Endothelial cell of umbilical vein (primary cell): ENCODE measurements around the gene TTLL11. TPM values are rescaled to one million over a fixed set of nuclear protein-coding genes. Genes with fewer than 3 reads are reported as not detected.

Experiments used
- BruUV-seq: library from RNA; stranded (reverse); fragments of 400-500 nt; replicated peaks from 2 replicates; lab custom pipeline; 2021; lab: Mats Ljungman, UMichigan
- CTCF ChIA-PET: fragments of 300-600, 350-600 bp; sonication (Branson Sonifier 250); formaldehyde crosslinking; loops from one replicate; lab custom pipeline; 2021; ENCODE audit warnings: antibody characterized with exemption, inconsistent platforms; lab: Charles Lee
- POLR2A ChIA-PET: fragments of 300-600, 350-600 bp; sonication (Branson Sonifier 250); formaldehyde crosslinking; loops from one replicate; lab custom pipeline; 2021; ENCODE audit warnings: antibody characterized with exemption, inconsistent platforms; lab: Charles Lee
- DNase-seq: peaks from one replicate; pipeline ENCODE4 v3.0.0-alpha.2; 2011; ENCODE audit warnings: low read depth, low spot score
- FAIRE-seq: peaks from 2 replicates; lab custom pipeline; 2011; peaks lifted over from hg19 to GRCh38; lab: Jason Lieb, UNC
- H2AFZ ChIP-seq: 2 replicates; pipeline ENCODE4 v1.6.0; 2012; ENCODE audit warnings: low read depth, low read length, control low read depth, inconsistent platforms
- H3K27ac ChIP-seq: 2 replicates; pipeline ENCODE4 v1.5.1; 2011; ENCODE audit warnings: low read depth, mild to moderate bottlenecking, control low read depth, low read length, moderate library complexity; ENCODE audit not compliant: insufficient read depth
- H3K27me3 ChIP-seq, 2 experiments: 2 replicates each; pipeline versions ENCODE4 v1.6.0 to v1.6.1; 2011; ENCODE audit warnings: low read length in 2 of 2, mixed read lengths in 1 of 2; ENCODE audit not compliant: control insufficient read depth in 2 of 2, insufficient read depth in 2 of 2
- H3K36me3 ChIP-seq, 2 experiments: 2 replicates in 1 of 2; 3 replicates in 1 of 2; pipeline ENCODE4 v1.5.1; 2011; ENCODE audit warnings: low read length in 2 of 2, mild to moderate bottlenecking in 1 of 2, moderate library complexity in 1 of 2; ENCODE audit not compliant: control insufficient read depth in 2 of 2, insufficient read depth in 2 of 2; ENCODE audit errors: extremely low read depth in 1 of 2
- H3K4me1 ChIP-seq: 3 replicates; pipeline ENCODE4 v1.5.1; 2011; ENCODE audit warnings: mild to moderate bottlenecking, low read length; ENCODE audit not compliant: control insufficient read depth, insufficient read depth; ENCODE audit errors: extremely low read depth
- H3K4me2 ChIP-seq: 2 replicates; pipeline ENCODE4 v1.6.1; 2011; ENCODE audit warnings: low read length, control low read depth, mixed read lengths; ENCODE audit not compliant: insufficient read depth
- H3K4me3 ChIP-seq, 3 experiments: fragments of 200-600 bp in 1 of 3; sonication (generic), shearing (Covaris generic) in 1 of 3; replicated peaks in 1 of 3; 2 replicates each; pipeline ENCODE4 v1.5.1; 2011 to 2016; ENCODE audit warnings: control low read depth in 3 of 3, low read length in 3 of 3, mild to moderate bottlenecking in 2 of 3, inconsistent platforms in 1 of 3, low read depth in 1 of 3, moderate library complexity in 1 of 3; ENCODE audit not compliant: insufficient read depth in 1 of 3
- H3K79me2 ChIP-seq: 2 replicates; pipeline ENCODE4 v1.6.0; 2012; ENCODE audit warnings: low read length, inconsistent platforms; ENCODE audit not compliant: control insufficient read depth, insufficient read depth
- H3K9ac ChIP-seq: replicated peaks from 2 replicates; pipeline ENCODE3; 2011; ENCODE audit warnings: low read length, control low read depth; ENCODE audit not compliant: insufficient read depth; ENCODE audit errors: extremely low read depth
- H3K9me1 ChIP-seq: replicated peaks from 3 replicates; pipeline ENCODE4 v1.6.0; 2011; ENCODE audit warnings: mild to moderate bottlenecking, low read length; ENCODE audit not compliant: control insufficient read depth, insufficient read depth; ENCODE audit errors: extremely low read depth
- H3K9me3 ChIP-seq: replicated peaks from 2 replicates; pipeline ENCODE4 v1.5.1; 2012; ENCODE audit warnings: low read length, inconsistent platforms; ENCODE audit not compliant: control insufficient read depth, insufficient read depth
- H4K20me1 ChIP-seq: replicated peaks from 2 replicates; pipeline ENCODE3; 2011; ENCODE audit warnings: mild to moderate bottlenecking, low read length; ENCODE audit not compliant: control insufficient read depth, insufficient read depth; ENCODE audit errors: extremely low read depth
- EZH2 ChIP-seq: IDR thresholded peaks from 2 replicates; pipeline ENCODE4 v1.6.1; 2012; ENCODE audit warnings: borderline replicate concordance, low read depth, mild to moderate bottlenecking, moderate library complexity, low read length, inconsistent platforms; ENCODE audit not compliant: severe bottlenecking
- FOS ChIP-seq: IDR thresholded peaks from 2 replicates; pipeline ENCODE4 v1.6.1; 2011; ENCODE audit warnings: mild to moderate bottlenecking, low read length, moderate library complexity, borderline replicate concordance; ENCODE audit not compliant: insufficient read depth
- GATA2 ChIP-seq: IDR thresholded peaks from 2 replicates; pipeline ENCODE4 v1.7.0; 2011; ENCODE audit warnings: low read depth, mild to moderate bottlenecking, moderate library complexity, mixed read lengths, low read length; ENCODE audit not compliant: insufficient read length, insufficient read depth
- JUN ChIP-seq: IDR thresholded peaks from 2 replicates; pipeline ENCODE4 v1.6.1; 2011; ENCODE audit warnings: borderline replicate concordance, low read depth; ENCODE audit not compliant: insufficient read length, insufficient read depth
- MYC ChIP-seq: IDR thresholded peaks from one replicate; pipeline ENCODE4 v1.6.1; 2011; ENCODE audit warnings: mild to moderate bottlenecking, low read depth, low read length
- POLR2A ChIP-seq: IDR thresholded peaks from 2 replicates; pipeline ENCODE4 v1.6.1; 2012; ENCODE audit warnings: low read depth, mild to moderate bottlenecking, control low read depth, low read length
- POLR2AphosphoS5 ChIP-seq: IDR thresholded peaks from 2 replicates; pipeline ENCODE4 v1.6.1; 2012; ENCODE audit warnings: low read depth, mild to moderate bottlenecking, control low read depth, low read length, moderate library complexity; ENCODE audit not compliant: insufficient read depth
- dilution Hi-C: fragments of 300-500 bp; cut with MboI; formaldehyde crosslinking; loops from one replicate; pipeline ENCODE4 v1.15.0; 2019; ENCODE audit warnings: low sequenced_read_pairs; ENCODE audit not compliant: extremely low pct_ligation_motif_present
- intact Hi-C: fragments of 100-400 bp; cut with micrococcal nuclease; formaldehyde crosslinking; loops from one replicate; pipeline ENCODE4 v1.10.0; 2022
- polyA plus RNA-seq, 4 experiments: library from polyadenylated mRNA; depleted of rRNA in 3 of 4; stranded (reverse) in 3 of 4; unstranded in 1 of 4; fragments of >200 nt; gene quantifications; 2 replicates each; pipeline versions ENCODE4 v1.2.1 to v1.2.3, GENCODE V29; 2011 to 2012; ENCODE audit warnings: missing spikeins in 1 of 4
- total RNA-seq: library from RNA; stranded (reverse); gene quantifications from 2 replicates; pipeline ENCODE4 v1.2.3, GENCODE V29; 2021
- TF ChIP-seq, protein P1 (sequence below), 2 donors: IDR thresholded peaks; 1 replicate in 1 of 2; 2 replicates in 1 of 2; pipeline ENCODE4 v1.5.1; 2011; ENCODE audit warnings: low read length in 2 of 2, mild to moderate bottlenecking in 2 of 2, moderate library complexity in 2 of 2, control low read depth in 1 of 2, inconsistent platforms in 1 of 2, low read depth in 1 of 2; ENCODE audit not compliant: insufficient read depth in 1 of 2; ENCODE audit errors: extremely low read depth in 1 of 2
- TF ChIP-seq, protein P2 (sequence below): IDR thresholded peaks from 2 replicates; pipeline ENCODE4 v1.6.1; 2011; ENCODE audit not compliant: insufficient read depth, insufficient read length

TTLL11 gene
- total and polyA plus RNA-seq, 2 donors (not counting 3 experiments of a cell fraction or from before 2014, with no cell fraction given) = 4.9 to 5.1 TPM

DNA sequence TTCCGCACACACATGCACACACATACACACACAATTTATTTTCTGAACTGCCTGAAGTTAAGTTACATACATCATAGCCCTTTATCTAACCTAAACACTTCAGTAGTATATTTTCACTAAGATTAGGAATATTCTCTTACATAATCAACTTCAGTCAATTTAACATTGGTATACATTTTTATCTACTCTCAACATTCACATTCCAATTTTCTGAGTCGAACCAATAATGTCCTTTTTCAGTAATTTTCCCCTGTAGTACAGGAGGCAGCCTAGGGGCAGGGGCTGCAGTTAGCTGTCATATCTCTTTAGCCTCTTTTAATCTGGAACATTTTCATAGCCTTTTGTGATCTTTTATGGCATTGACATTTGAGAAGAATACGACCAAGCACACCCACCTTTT is 291.5 kb downstream of the TTLL11 start:
- H3K9me1 ChIP-seq = no peaks in the 10 kb centered on the region
- no TSS peak for BruUV-seq

More for the DNA sequence above, 291.5 kb downstream of the TTLL11 start:
- no peak overlapping the region for H3K9ac ChIP-seq
- H3K9me3 ChIP-seq = no peaks in the 10 kb centered on the region
- dilution Hi-C loops = no loop called here
- no peaks in the 10 kb centered on the region for H4K20me1 ChIP-seq
- no peaks in the 10 kb centered on the region for H3K4me1 ChIP-seq
- H2AFZ ChIP-seq = no peak overlapping the region
- H3K27me3 ChIP-seq = peaks cover 5 to 11% of the 10 kb centered on the region in 2 experiments
- ChIA-PET CTCF (no interaction called here), POLR2A (no interaction called here)
- DNase-seq = no peak
- intact Hi-C loops = no loop called here
- H3K79me2 ChIP-seq = no peaks in the 10 kb centered on the region
- no peak for TF ChIP-seq POLR2A
- TF ChIP-seq, protein P1, sequence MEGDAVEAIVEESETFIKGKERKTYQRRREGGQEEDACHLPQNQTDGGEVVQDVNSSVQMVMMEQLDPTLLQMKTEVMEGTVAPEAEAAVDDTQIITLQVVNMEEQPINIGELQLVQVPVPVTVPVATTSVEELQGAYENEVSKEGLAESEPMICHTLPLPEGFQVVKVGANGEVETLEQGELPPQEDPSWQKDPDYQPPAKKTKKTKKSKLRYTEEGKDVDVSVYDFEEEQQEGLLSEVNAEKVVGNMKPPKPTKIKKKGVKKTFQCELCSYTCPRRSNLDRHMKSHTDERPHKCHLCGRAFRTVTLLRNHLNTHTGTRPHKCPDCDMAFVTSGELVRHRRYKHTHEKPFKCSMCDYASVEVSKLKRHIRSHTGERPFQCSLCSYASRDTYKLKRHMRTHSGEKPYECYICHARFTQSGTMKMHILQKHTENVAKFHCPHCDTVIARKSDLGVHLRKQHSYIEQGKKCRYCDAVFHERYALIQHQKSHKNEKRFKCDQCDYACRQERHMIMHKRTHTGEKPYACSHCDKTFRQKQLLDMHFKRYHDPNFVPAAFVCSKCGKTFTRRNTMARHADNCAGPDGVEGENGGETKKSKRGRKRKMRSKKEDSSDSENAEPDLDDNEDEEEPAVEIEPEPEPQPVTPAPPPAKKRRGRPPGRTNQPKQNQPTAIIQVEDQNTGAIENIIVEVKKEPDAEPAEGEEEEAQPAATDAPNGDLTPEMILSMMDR (IDR thresholded peaks at IDR 0.05; ENCODE audit: extremely low read depth in 1 of 2, insufficient read depth in 1 of 2, low read depth in 1 of 2, low read length in 2 of 2) = no peak
- TF ChIP-seq FOS = no peak
- no peak for TF ChIP-seq EZH2
- TF ChIP-seq, protein P2, sequence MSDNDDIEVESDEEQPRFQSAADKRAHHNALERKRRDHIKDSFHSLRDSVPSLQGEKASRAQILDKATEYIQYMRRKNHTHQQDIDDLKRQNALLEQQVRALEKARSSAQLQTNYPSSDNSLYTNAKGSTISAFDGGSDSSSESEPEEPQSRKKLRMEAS = no peak
- TF ChIP-seq MYC = no peak
- TF ChIP-seq POLR2AphosphoS5 = no peak
- TF ChIP-seq GATA2 = no peak
- no peak for TF ChIP-seq JUN
- no peak overlapping the region for H3K4me3 ChIP-seq
- no peak for FAIRE-seq
- H3K4me2 ChIP-seq = no peak overlapping the region
- H3K27ac ChIP-seq = no peak overlapping the region
- H3K36me3 ChIP-seq = no peaks in the 10 kb centered on the region
